ENCODE measurements around the gene CNKSR3. TPM values are rescaled to one million over a fixed set of nuclear protein-coding genes. Genes with fewer than 3 reads are reported as not detected.

Gene CNKSR3
- total RNA-seq, 2 donors from 2014 or later: 5.9 to 8.0 TPM

GRCh38 chr6:154466139-154466538 is 44.3 kb downstream of the CNKSR3 start:
- 91 to 100% methylated on average over 2 to 3 of the region's 3 CpGs for WGBS, 2 experiments (ENCODE audit: insufficient coverage in 1 of 2, insufficient read length in 1 of 2)
- H3K9me3 Mint-ChIP-seq: peaks cover 10% of the 10 kb centered on the region
- no peak for TF ChIP-seq CTCF (conservative IDR thresholded peaks at IDR 0.05)

DNA sequence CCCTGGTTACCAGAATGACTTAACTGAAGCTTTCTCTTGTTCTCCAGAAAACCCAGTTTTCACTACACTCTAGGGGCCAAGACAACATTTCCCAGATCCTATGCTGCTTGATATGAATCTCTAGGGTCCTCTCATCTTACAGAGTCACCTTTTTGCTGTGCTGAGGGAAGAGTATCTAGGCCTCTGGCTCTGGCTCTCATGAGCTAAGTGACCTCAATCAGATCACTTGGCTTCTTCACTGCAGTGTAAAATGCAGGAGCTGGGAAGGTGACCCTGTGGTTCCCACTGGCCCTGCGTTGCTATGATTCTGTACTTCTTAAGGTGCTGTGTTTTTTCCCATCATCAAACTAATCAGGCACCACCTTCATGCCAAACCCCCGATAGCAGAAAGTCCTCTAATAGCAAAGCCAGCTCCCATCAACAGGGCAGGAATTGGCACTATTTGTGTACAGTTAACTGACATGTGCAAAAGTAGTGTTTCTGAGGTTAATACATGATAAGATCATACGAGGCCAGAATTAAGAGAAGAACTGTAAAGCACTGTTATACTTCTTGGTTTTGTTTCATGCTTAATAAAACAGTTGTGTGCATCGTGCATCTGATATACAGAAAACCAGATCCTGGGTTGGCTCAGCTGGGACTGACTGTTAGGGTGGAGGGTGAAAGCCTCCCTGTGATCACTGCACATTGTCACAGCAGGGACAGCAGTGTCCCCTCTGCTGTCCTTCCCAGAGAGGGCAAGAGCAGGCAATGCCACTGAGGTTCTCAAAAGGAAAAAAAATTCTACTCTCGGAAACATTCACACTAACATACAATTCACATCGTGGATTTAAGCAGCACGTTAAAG is 46.7 kb downstream of the CNKSR3 start:
- no peaks in the 10 kb centered on the region for H3K36me3 ChIP-seq (ENCODE audit: control insufficient read depth, insufficient read depth, low read length)
- Mint-ChIP-seq H3K27me3 (ENCODE audit: insufficient read depth) (no peaks in the 10 kb centered on the region), H3K9me3 (no peaks in the 10 kb centered on the region), H3K27ac (peak overlapping the region; percentile 41), H3K4me3 (no peak overlapping the region), H3K4me1 (peaks cover 16% of the 10 kb centered on the region), H3K36me3 (ENCODE audit: low read depth) (no peaks in the 10 kb centered on the region)
- H3K27me3 ChIP-seq (ENCODE audit: control insufficient read depth, insufficient read depth, low read length, poor library complexity, severe bottlenecking): no peaks in the 10 kb centered on the region
- no peak for TF ChIP-seq CTCF (conservative IDR thresholded peaks at IDR 0.05)
- H3K4me1 ChIP-seq (ENCODE audit: control insufficient read depth, insufficient read depth, low read length): no peaks in the 10 kb centered on the region
- no peaks in the 10 kb centered on the region for H3K9me3 ChIP-seq (ENCODE audit: control insufficient read depth, low read length)
- no peak for DNase-seq
- WGBS, 2 experiments (ENCODE audit: insufficient coverage in 1 of 2, insufficient read length in 1 of 2): 84 to 100% methylated on average over 3 to 7 of the region's 7 CpGs
- no peak overlapping the region for H3K27ac ChIP-seq (ENCODE audit: low read depth, low read length)
- no peak overlapping the region for H3K4me3 ChIP-seq (ENCODE audit: low read length)
- H3K9ac ChIP-seq (ENCODE audit: extremely low read depth, low read length, poor library complexity, severe bottlenecking): no peak overlapping the region

More at GRCh38 chr6:154466139-154466538, 44.3 kb downstream of the CNKSR3 start:
- H3K27me3 Mint-ChIP-seq (ENCODE audit: insufficient read depth): no peaks in the 10 kb centered on the region
- H3K27ac Mint-ChIP-seq: no peak overlapping the region
- Histone ChIP-seq H3K27me3 (ENCODE audit: control insufficient read depth, insufficient read depth, low read length, poor library complexity, severe bottlenecking) (no peaks in the 10 kb centered on the region), H3K4me3 (ENCODE audit: low read length) (no peak overlapping the region), H3K36me3 (ENCODE audit: control insufficient read depth, insufficient read depth, low read length) (no peaks in the 10 kb centered on the region), H3K9ac (ENCODE audit: extremely low read depth, low read length, poor library complexity, severe bottlenecking) (no peak overlapping the region), H3K4me1 (ENCODE audit: control insufficient read depth, insufficient read depth, low read length) (no peaks in the 10 kb centered on the region), H3K9me3 (ENCODE audit: control insufficient read depth, low read length) (peaks cover 9% of the 10 kb centered on the region), H3K27ac (ENCODE audit: low read depth, low read length) (no peak overlapping the region)
- no peaks in the 10 kb centered on the region for H3K36me3 Mint-ChIP-seq (ENCODE audit: low read depth)
- no peak overlapping the region for H3K4me3 Mint-ChIP-seq
- DNase-seq: no peak
- H3K4me1 Mint-ChIP-seq: no peaks in the 10 kb centered on the region

GRCh38 chr6:154462425-154462824 is 48.1 kb downstream of the CNKSR3 start:
- no peak for TF ChIP-seq CTCF (conservative IDR thresholded peaks at IDR 0.05)
- H3K27me3 Mint-ChIP-seq (ENCODE audit: insufficient read depth): no peaks in the 10 kb centered on the region
- Histone ChIP-seq H3K9me3 (ENCODE audit: control insufficient read depth, low read length) (no peaks in the 10 kb centered on the region), H3K9ac (ENCODE audit: extremely low read depth, low read length, poor library complexity, severe bottlenecking) (no peak overlapping the region), H3K36me3 (ENCODE audit: control insufficient read depth, insufficient read depth, low read length) (no peaks in the 10 kb centered on the region), H3K4me3 (ENCODE audit: low read length) (no peak overlapping the region), H3K4me1 (ENCODE audit: control insufficient read depth, insufficient read depth, low read length) (peaks cover 4% of the 10 kb centered on the region), H3K27me3 (ENCODE audit: control insufficient read depth, insufficient read depth, low read length, poor library complexity, severe bottlenecking) (no peaks in the 10 kb centered on the region), H3K27ac (ENCODE audit: low read depth, low read length) (no peak overlapping the region)
- H3K36me3 Mint-ChIP-seq (ENCODE audit: low read depth): no peaks in the 10 kb centered on the region
- no peak for DNase-seq
- no peak overlapping the region for H3K27ac Mint-ChIP-seq
- peaks cover 27% of the 10 kb centered on the region for H3K4me1 Mint-ChIP-seq
- no peak overlapping the region for H3K4me3 Mint-ChIP-seq
- H3K9me3 Mint-ChIP-seq: no peaks in the 10 kb centered on the region
- 90 to 95% methylated on average over 3 to 5 of the region's 5 CpGs for WGBS, 2 experiments (ENCODE audit: insufficient coverage in 1 of 2, insufficient read length in 1 of 2)

Measured in endodermal cell (in vitro differentiated cells).